Activated naive CD8-positive, alpha-beta T cell treated with anti-CD3 and anti-CD28 coated beads for 36 hours (primary cell): ENCODE results near the gene MTHFR. TPM values are rescaled to one million over a fixed set of nuclear protein-coding genes. Genes with fewer than 3 reads are reported as not detected.

ENCODE experiments used
- DNase-seq: peaks from one replicate; pipeline ENCODE4 v3.0.0; 2021
- H3K27ac Mint-ChIP-seq: one replicate; pipeline ENCODE4 v1.8.0; 2022; ENCODE audit warnings: mild to moderate bottlenecking, moderate library complexity, mixed read lengths
- H3K27me3 Mint-ChIP-seq: one replicate; pipeline ENCODE4 v1.8.0; 2022; ENCODE audit warnings: mild to moderate bottlenecking, mixed read lengths
- H3K36me3 Mint-ChIP-seq: one replicate; pipeline ENCODE4 v1.8.0; 2021; ENCODE audit warnings: mild to moderate bottlenecking, mixed read lengths
- H3K4me1 Mint-ChIP-seq: one replicate; pipeline ENCODE4 v1.8.0; 2021; ENCODE audit warnings: mixed read lengths
- H3K4me3 Mint-ChIP-seq: one replicate; pipeline ENCODE4 v1.8.0; 2022; ENCODE audit warnings: mild to moderate bottlenecking, moderate library complexity, mixed read lengths
- H3K9me3 Mint-ChIP-seq: one replicate; pipeline ENCODE4 v1.8.0; 2022; ENCODE audit warnings: mixed read lengths
- total RNA-seq, 2 experiments: library from RNA; stranded (reverse); gene quantifications; one replicate each; pipeline ENCODE4 v1.2.3, GENCODE V29; 2021

Gene MTHFR
- total RNA-seq, 2 experiments from 2014 or later: 11.0 to 12.2 TPM

GRCh38 chr1:11748294-11749202, 57.2 kb downstream of the MTHFR start:
- no peak overlapping the region for H3K4me3 Mint-ChIP-seq
- H3K9me3 Mint-ChIP-seq: no peaks in the 10 kb centered on the region
- DNase-seq: no peak
- no peaks in the 10 kb centered on the region for H3K27me3 Mint-ChIP-seq
- H3K36me3 Mint-ChIP-seq: no peaks in the 10 kb centered on the region
- peaks cover 5% of the 10 kb centered on the region for H3K4me1 Mint-ChIP-seq
- H3K27ac Mint-ChIP-seq: peak overlapping the region; percentile 69

- DNase-seq: no peak
- H3K36me3 Mint-ChIP-seq: no peaks in the 10 kb centered on the region
- no peaks in the 10 kb centered on the region for H3K9me3 Mint-ChIP-seq
- H3K27me3 Mint-ChIP-seq: no peaks in the 10 kb centered on the region
- H3K4me1 Mint-ChIP-seq: peaks cover 10% of the 10 kb centered on the region
- H3K4me3 Mint-ChIP-seq: no peak overlapping the region
- no peak overlapping the region for H3K27ac Mint-ChIP-seq
These were observed 58.8 kb downstream of the MTHFR start for GRCh38 chr1:11746795-11747487.

DNA sequence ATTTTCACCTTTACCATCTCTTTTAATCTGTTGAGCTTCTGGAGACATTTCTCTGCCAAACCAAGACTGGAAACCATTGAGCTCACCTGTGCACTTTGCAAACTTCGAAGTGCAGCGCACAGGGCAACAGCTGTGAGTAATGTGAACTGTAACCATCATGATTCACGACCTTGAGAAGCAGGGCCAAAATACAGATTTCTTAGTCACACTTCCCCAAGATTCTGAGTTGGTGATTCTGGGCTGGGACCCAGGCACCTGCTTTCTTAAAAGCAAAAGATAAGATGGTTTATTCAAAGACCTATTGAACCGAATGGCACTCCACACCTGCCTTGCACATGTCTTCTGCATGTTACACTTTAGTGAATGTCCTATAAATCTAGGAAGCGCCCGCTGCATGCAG, 59.7 kb downstream of the MTHFR start:
- H3K36me3 Mint-ChIP-seq: no peaks in the 10 kb centered on the region
- H3K27ac Mint-ChIP-seq: no peak overlapping the region
- no peaks in the 10 kb centered on the region for H3K27me3 Mint-ChIP-seq
- no peaks in the 10 kb centered on the region for H3K9me3 Mint-ChIP-seq
- peaks cover 18% of the 10 kb centered on the region for H3K4me1 Mint-ChIP-seq
- no peak for DNase-seq
- H3K4me3 Mint-ChIP-seq: no peak overlapping the region

DNA sequence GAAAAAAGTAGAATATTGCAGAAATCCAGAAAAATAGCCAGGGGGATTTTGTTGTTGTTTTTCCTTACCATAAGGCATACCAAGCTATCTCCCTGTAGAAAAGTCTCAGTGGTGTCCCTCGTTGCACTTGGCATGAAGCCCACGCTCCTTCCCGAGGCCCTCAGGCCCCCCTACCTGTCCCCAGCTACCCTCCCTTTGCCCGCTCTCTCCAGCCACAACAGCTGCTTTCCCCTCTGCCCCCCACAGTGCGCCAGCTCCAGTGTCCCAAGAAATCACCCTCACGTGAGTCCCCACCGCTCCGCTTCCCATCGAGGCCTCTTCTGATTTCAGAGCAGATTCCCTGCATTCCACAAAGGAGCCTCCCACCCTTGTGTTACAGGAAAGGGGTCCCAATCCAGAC, 61.5 kb downstream of the MTHFR start:
- Mint-ChIP-seq H3K4me3 (no peak overlapping the region), H3K4me1 (peaks cover 32% of the 10 kb centered on the region), H3K27me3 (no peaks in the 10 kb centered on the region), H3K36me3 (no peaks in the 10 kb centered on the region), H3K9me3 (no peaks in the 10 kb centered on the region), H3K27ac (no peak overlapping the region)
- DNase-seq: no peak

DNA sequence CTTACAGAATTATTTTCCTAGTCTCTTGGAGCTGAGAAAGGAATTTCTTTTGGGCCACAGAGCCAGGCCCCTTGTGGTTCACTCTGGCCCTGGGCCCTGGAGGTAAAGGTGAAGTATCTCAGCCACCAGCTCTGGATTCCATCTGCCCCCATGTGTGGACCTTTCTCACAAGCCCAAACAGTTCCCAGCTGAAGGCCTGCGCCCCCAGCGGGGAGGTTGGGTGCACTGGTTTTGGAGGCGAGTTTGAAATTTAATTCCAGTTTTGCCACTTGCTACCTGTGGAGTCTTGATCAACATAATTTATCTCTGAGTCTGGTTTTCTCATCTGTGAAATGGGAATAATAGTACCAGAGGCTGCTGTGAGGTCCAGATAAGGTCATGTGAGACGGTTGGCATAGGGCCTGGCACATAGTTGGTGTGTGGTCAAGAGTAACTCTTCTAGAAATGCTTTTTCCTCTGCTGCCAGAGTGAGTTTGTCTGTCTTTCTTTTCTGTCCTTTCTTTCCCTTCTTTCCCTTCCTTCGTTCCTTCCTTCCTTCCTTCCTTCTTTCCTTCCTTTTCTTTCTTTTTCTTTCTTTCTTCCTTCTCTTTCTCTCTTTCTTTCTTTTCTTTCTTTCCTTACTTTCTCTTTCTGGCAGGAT, 63.7 kb downstream of the MTHFR start:
- H3K27me3 Mint-ChIP-seq: no peaks in the 10 kb centered on the region
- DNase-seq: no peak
- no peak overlapping the region for H3K4me3 Mint-ChIP-seq
- H3K4me1 Mint-ChIP-seq: peaks cover 42% of the 10 kb centered on the region
- no peaks in the 10 kb centered on the region for H3K9me3 Mint-ChIP-seq
- H3K36me3 Mint-ChIP-seq: no peaks in the 10 kb centered on the region
- H3K27ac Mint-ChIP-seq: no peak overlapping the region

DNA sequence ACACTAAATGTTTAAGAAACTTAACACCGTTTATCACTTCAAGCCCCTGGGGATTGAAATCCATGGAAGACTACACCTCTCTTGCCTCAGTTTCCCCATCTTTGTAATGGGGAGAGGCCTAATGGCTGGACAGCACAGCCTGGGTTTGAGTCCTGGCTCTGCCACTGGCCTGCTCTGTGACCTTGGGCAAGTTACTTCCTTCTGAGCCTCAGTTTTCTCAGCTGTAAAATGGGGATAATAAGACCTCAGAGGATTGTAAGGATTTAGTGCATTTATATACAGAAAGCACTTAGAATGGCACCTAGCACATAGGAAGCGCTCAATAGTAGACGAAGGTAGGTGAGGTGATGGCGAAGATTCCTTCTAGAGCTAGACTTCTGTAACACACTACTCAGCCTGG, 64.3 kb downstream of the MTHFR start:
- Mint-ChIP-seq H3K36me3 (no peaks in the 10 kb centered on the region), H3K27me3 (no peaks in the 10 kb centered on the region), H3K27ac (no peak overlapping the region), H3K9me3 (no peaks in the 10 kb centered on the region), H3K4me3 (no peak overlapping the region), H3K4me1 (peaks cover 45% of the 10 kb centered on the region)
- DNase-seq: no peak

- Mint-ChIP-seq H3K4me3 (peak overlapping the region; percentile 5), H3K27me3 (no peaks in the 10 kb centered on the region), H3K36me3 (peaks cover 2% of the 10 kb centered on the region), H3K9me3 (no peaks in the 10 kb centered on the region), H3K4me1 (peaks cover 47% of the 10 kb centered on the region), H3K27ac (no peak overlapping the region)
- peak; percentile 22 for DNase-seq
These were observed 65.2 kb downstream of the MTHFR start for GRCh38 chr1:11740258-11741192.

GRCh38 chr1:11738783-11739182, 67.0 kb downstream of the MTHFR start:
- Mint-ChIP-seq H3K36me3 (peaks cover 2% of the 10 kb centered on the region), H3K4me1 (peaks cover 47% of the 10 kb centered on the region), H3K27me3 (no peaks in the 10 kb centered on the region), H3K4me3 (no peak overlapping the region), H3K27ac (no peak overlapping the region), H3K9me3 (no peaks in the 10 kb centered on the region)
- DNase-seq: no peak

DNA sequence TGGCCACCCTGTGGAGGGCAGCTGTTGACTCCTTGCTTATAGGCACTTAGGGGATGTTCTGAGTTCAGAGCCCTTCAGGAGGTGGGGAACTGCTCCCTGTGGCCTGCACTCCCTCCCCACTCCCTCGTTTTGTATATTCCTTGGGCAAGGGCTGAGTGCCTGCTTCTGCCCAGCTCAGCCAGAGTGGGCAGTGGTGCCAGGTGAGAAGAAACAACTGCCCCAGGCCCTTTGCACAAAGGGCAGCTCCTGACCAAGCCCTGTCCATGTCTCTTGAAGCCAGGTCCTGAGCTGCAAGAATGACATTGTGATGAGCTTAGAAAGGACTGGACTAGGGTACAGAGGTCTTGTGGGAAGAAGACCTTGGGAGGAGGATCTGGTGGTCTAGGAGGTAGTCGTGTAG, 67.7 kb downstream of the MTHFR start:
- no peak for DNase-seq
- no peak overlapping the region for H3K4me3 Mint-ChIP-seq
- no peak overlapping the region for H3K27ac Mint-ChIP-seq
- H3K27me3 Mint-ChIP-seq: no peaks in the 10 kb centered on the region
- H3K9me3 Mint-ChIP-seq: no peaks in the 10 kb centered on the region
- H3K36me3 Mint-ChIP-seq: peaks cover 2% of the 10 kb centered on the region
- H3K4me1 Mint-ChIP-seq: peaks cover 52% of the 10 kb centered on the region

GRCh38 chr1:11736746-11737639, 68.8 kb downstream of the MTHFR start:
- Mint-ChIP-seq H3K27ac (peak overlapping the region; percentile 38), H3K36me3 (peaks cover 2% of the 10 kb centered on the region)

GRCh38 chr1:11735854-11736745, 69.7 kb downstream of the MTHFR start, which contains the start of gene AGTRAP:
Gene AGTRAP, plus strand, starts transcription at chr1:11736136. Its CDS starts 73 bp downstream, at chr1:11736209.
- H3K27ac Mint-ChIP-seq: peak within 1 kb of the TSS; percentile 91
- peaks cover 2% of the 10 kb centered on the region for H3K36me3 Mint-ChIP-seq
- H3K9me3 Mint-ChIP-seq: no peaks in the 10 kb centered on the region
- peaks cover 54% of the 10 kb centered on the region for H3K4me1 Mint-ChIP-seq
- H3K4me3 Mint-ChIP-seq: peak within 1 kb of the TSS; percentile 98
- peak; percentile 90 for DNase-seq
- H3K27me3 Mint-ChIP-seq: no peaks in the 10 kb centered on the region

More at GRCh38 chr1:11736746-11737639, 68.8 kb downstream of the MTHFR start:
- peak; percentile 61 for DNase-seq
- Mint-ChIP-seq H3K9me3 (no peaks in the 10 kb centered on the region), H3K4me3 (peak overlapping the region; percentile 98), H3K27me3 (no peaks in the 10 kb centered on the region), H3K4me1 (peaks cover 55% of the 10 kb centered on the region)
